K562 (cell line): ENCODE results near the gene SNX30. TPM values are rescaled to one million over a fixed set of nuclear protein-coding genes. Genes with fewer than 3 reads are reported as not detected.

Source experiments
- ATAC-seq: fragments of 200-7000 bp; cut with Tn5 transposase; 3 replicates; pipeline ENCODE4 v1.9.1; 2020; ENCODE audit warnings: moderate library complexity
- BruUV-seq: library from RNA; stranded (reverse); fragments of 400-500 nt; replicated peaks from 2 replicates; lab custom pipeline; 2021; lab: Mats Ljungman, UMichigan
- CTCF ChIA-PET: fragments of 300-600 bp; formaldehyde crosslinking; extraction: SDS; loops from one replicate; lab custom pipeline; 2021; ENCODE audit warnings: low intra/inter-chr PET ratio; lab: Yijun Ruan, JAX
- POLR2A ChIA-PET: fragments of 300-600, 350-650 bp; sonication (Branson Sonifier 250); formaldehyde crosslinking; extraction: SDS; loops from one replicate; lab custom pipeline; 2021; ENCODE audit warnings: antibody characterized with exemption, inconsistent platforms; lab: Yijun Ruan, JAX
- DNase-seq, 4 experiments: peaks; one replicate each; pipeline versions ENCODE4 v3.0.0 to v3.0.0-alpha.2; 2011 to 2018; ENCODE audit warnings: low spot score in 3 of 4, mixed read lengths in 3 of 4; ENCODE audit errors: extremely low read depth in 1 of 4
- FAIRE-seq: peaks from 2 replicates; lab custom pipeline; 2011; peaks lifted over from hg19 to GRCh38; lab: Jason Lieb, UNC
- H2AFZ ChIP-seq: 2 replicates; pipeline ENCODE4 v1.6.0; 2011; ENCODE audit warnings: low read depth, low read length, control low read depth, inconsistent platforms
- H3K27ac ChIP-seq: fragments of 200-600 bp; 3 replicates; pipeline ENCODE4 v1.8.0; 2011; ENCODE audit warnings: low read depth, mild to moderate bottlenecking, control low read depth, inconsistent platforms, low read length, moderate library complexity, mixed read lengths; ENCODE audit errors: extremely low read depth
- H3K27me3 ChIP-seq, 2 experiments: fragments of 300-600 bp in 1 of 2; 2 replicates in 1 of 2; 3 replicates in 1 of 2; pipeline versions ENCODE4 v1.6.0 to v1.8.0; 2011; ENCODE audit warnings: inconsistent platforms in 2 of 2, low read length in 2 of 2, mild to moderate bottlenecking in 1 of 2, mixed read lengths in 1 of 2, moderate library complexity in 1 of 2; ENCODE audit not compliant: control insufficient read depth in 2 of 2, insufficient read depth in 2 of 2
- H3K36me3 ChIP-seq: fragments of 300-600 bp; 3 replicates; pipeline ENCODE4 v1.8.0; 2011; ENCODE audit warnings: mild to moderate bottlenecking, low read length, inconsistent platforms; ENCODE audit not compliant: control insufficient read depth, insufficient read depth
- H3K4me1 ChIP-seq, 2 experiments: fragments of 200-600 bp in 1 of 2; replicated peaks in 1 of 2; 2 replicates in 1 of 2; 3 replicates in 1 of 2; pipeline versions ENCODE4 v1.5.1 to v1.8.0; 2011; ENCODE audit warnings: inconsistent platforms in 2 of 2, low read length in 2 of 2, mild to moderate bottlenecking in 1 of 2, mixed read lengths in 1 of 2, moderate library complexity in 1 of 2; ENCODE audit not compliant: control insufficient read depth in 2 of 2, insufficient read depth in 2 of 2
- H3K4me2 ChIP-seq: 2 replicates; pipeline ENCODE4 v1.6.1; 2011; ENCODE audit warnings: low read length, control low read depth, inconsistent platforms, mixed read lengths; ENCODE audit not compliant: insufficient read depth
- H3K4me3 ChIP-seq: fragments of 200-600 bp; sonication (generic), shearing (Covaris generic); 2 replicates; pipeline ENCODE4 v1.5.1; 2016; ENCODE audit warnings: control low read depth, inconsistent platforms
- H3K79me2 ChIP-seq: fragments of 200-600 bp; 3 replicates; pipeline ENCODE4 v1.8.0; 2011; ENCODE audit warnings: low read length, inconsistent platforms; ENCODE audit not compliant: control insufficient read depth, insufficient read depth
- H3K9ac ChIP-seq, 2 experiments: 2 replicates each; pipeline versions ENCODE4 v1.6.0 to v1.6.1; 2011; ENCODE audit warnings: low read depth in 2 of 2, low read length in 2 of 2, control low read depth in 1 of 2, inconsistent platforms in 1 of 2, mild to moderate bottlenecking in 1 of 2, mixed read lengths in 1 of 2; ENCODE audit not compliant: insufficient read depth in 1 of 2
- H3K9me1 ChIP-seq: one replicate; pipeline ENCODE4 v1.6.0; 2011; ENCODE audit warnings: inconsistent platforms, mild to moderate bottlenecking, low read length, moderate library complexity; ENCODE audit not compliant: control insufficient read depth, insufficient read depth
- H3K9me3 ChIP-seq: replicated peaks from 2 replicates; pipeline ENCODE4 v1.5.1; 2011; ENCODE audit warnings: low read depth, low read length, inconsistent platforms; ENCODE audit not compliant: control insufficient read depth, insufficient read depth
- H4K20me1 ChIP-seq: replicated peaks from 2 replicates; pipeline ENCODE4 v1.6.1; 2011; ENCODE audit warnings: low read length, inconsistent platforms, mixed read lengths; ENCODE audit not compliant: control insufficient read depth, insufficient read depth
- BHLHE40 ChIP-seq: IDR thresholded peaks from 2 replicates; pipeline ENCODE4 v1.6.1; 2011; ENCODE audit warnings: low read length, improper control_type of control experiment
- ETS2 ChIP-seq: IDR thresholded peaks from 2 replicates; pipeline ENCODE4 v1.6.1; 2016; ENCODE audit warnings: borderline replicate concordance, missing genetic modification characterization, mild to moderate bottlenecking, moderate library complexity, missing compliant biosample characterization; ENCODE audit not compliant: poor library complexity, severe bottlenecking
- IFI16 ChIP-seq: fragments of 250-450 bp; sonication (Bioruptor Pico); IDR thresholded peaks from 2 replicates; pipeline ENCODE4 v2.1.2; 2022; ENCODE audit warnings: mild to moderate bottlenecking, inconsistent platforms
- SMC3 ChIP-seq: conservative IDR thresholded peaks from 2 replicates; pipeline ENCODE4 v1.6.1; 2011; ENCODE audit warnings: low read depth, low read length, improper control_type of control experiment; ENCODE audit not compliant: insufficient read depth
- ZNF354B ChIP-seq: fragments of 250-450 bp; sonication (Bioruptor Pico); IDR thresholded peaks from 2 replicates; pipeline ENCODE4 v1.4.0; 2020
- ZNF444 ChIP-seq: fragments of 250-450 bp; sonication (Bioruptor Pico); IDR thresholded peaks from 2 replicates; pipeline ENCODE4 v1.4.0; 2020; ENCODE audit warnings: mild to moderate bottlenecking, moderate library complexity
- ZSCAN32 ChIP-seq: fragments of 450-650 bp; formaldehyde crosslinking; IDR thresholded peaks from 2 replicates; pipeline ENCODE4 v1.4.0; 2020; ENCODE audit warnings: mild to moderate bottlenecking, moderate library complexity
- WGBS: fragments of 100-300 bp; shearing (Covaris generic); methylation state at CpG from one replicate; pipeline ENCODE4 v1.1.6; 2016; ENCODE audit warnings: low coverage, mixed read lengths; ENCODE audit not compliant: insufficient coverage; ENCODE audit errors: missing lambda C conversion rate; 5-methylcytosine and 5-hydroxymethylcytosine counted together
- in situ Hi-C: fragments of 300-500 bp; cut with MboI; formaldehyde crosslinking; loops from 4 replicates; pipeline ENCODE4 v1.15.0; 2018; ENCODE audit warnings: inconsistent platforms, mixed read lengths
- intact Hi-C: fragments of 100-400 bp; cut with micrococcal nuclease; formaldehyde crosslinking; loops from 2 replicates; pipeline ENCODE4 v1.14.2; 2022
- polyA plus RNA-seq, 8 experiments: library from polyadenylated mRNA; depleted of rRNA in 4 of 8; stranded (reverse) in 5 of 8; unstranded in 3 of 8; fragments of >200 nt; fragmentation: Nextera tagmentation in 2 of 8; fragmentation: Illumina TruSeq in 1 of 8; extraction: Ambion mirVana in 2 of 8; extraction: Trizol in 1 of 8; gene quantifications; 2 replicates each; pipeline versions ENCODE4 v1.2.1 to v1.2.3, GENCODE V29; 2011 to 2014; ENCODE audit warnings: inconsistent platforms in 1 of 8, missing spikeins in 1 of 8
- total RNA-seq, 7 experiments: library from RNA; depleted of rRNA in 6 of 7; stranded (reverse); fragments of >200 nt in 6 of 7; fragmentation: Illumina TruSeq in 2 of 7; extraction: Trizol in 2 of 7; gene quantifications; 2 replicates each; pipeline versions ENCODE4 v1.2.1 to v1.2.3, GENCODE V29; 2011 to 2021; ENCODE audit warnings: low replicate concordance in 1 of 7
- TF ChIP-seq, protein P1 (sequence below), 2 experiments: fragments of 150-350 bp in 1 of 2; IDR thresholded peaks; 2 replicates each; pipeline ENCODE4 v1.6.1; 2012 to 2016; ENCODE audit warnings: low read depth in 2 of 2, low read length in 2 of 2, mild to moderate bottlenecking in 1 of 2, moderate library complexity in 1 of 2
- TF ChIP-seq, protein P2 (sequence below): fragments of 250-450 bp; sonication (Bioruptor Pico); IDR thresholded peaks from 2 replicates; pipeline ENCODE4 v1.8.0; 2021; ENCODE audit warnings: mild to moderate bottlenecking, moderate library complexity
- TF ChIP-seq, protein P3 (sequence below), 3 experiments: IDR thresholded peaks in 2 of 3; conservative IDR thresholded peaks in 1 of 3; 2 replicates each; pipeline ENCODE4 v1.5.1; 2011 to 2012; ENCODE audit warnings: low read length in 3 of 3, mild to moderate bottlenecking in 3 of 3, control low read depth in 2 of 3, improper control_type of control experiment in 1 of 3, inconsistent platforms in 1 of 3, low read depth in 1 of 3, mixed read lengths in 1 of 3, moderate library complexity in 1 of 3; ENCODE audit not compliant: insufficient read depth in 2 of 3

The SNX30 gene
- total and polyA plus RNA-seq, 9 of the 15 experiments (the other 6 are each of a cell fraction or from before 2014, with no cell fraction given) = 0.76 to 5.9 (median 3.3) TPM

DNA sequence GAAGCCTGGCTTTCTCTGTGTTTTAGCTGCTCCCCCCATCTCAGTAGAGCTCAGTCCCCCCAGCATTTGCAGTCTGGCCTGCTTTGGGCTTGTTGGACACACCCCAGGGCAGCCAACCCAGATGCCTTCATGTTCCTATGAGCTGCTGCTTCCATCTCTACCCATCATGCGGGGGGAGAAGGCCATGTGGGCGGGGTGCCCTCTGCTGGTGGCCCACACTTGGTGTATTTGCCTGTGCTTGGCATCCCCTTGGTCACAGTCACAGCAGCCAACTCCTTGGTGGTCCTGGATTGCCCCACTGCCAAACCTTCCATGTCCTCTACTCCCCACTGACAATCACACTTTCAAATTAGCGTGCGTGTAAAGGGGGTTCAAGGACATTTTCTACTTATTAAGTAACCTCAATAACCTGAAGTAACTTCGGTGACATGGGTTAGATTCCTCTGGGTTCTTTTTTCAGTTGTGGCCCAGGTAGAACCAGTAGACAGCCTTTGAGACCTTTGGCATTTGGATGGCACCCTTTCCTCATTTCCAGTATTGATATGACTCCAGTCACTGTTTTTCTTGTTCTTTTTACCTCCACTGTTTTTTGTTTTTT lies 42.8 kb downstream of the SNX30 start:
- WGBS = 21% methylated on average over 5 of the region's 5 CpGs
- ChIA-PET CTCF (no interaction called here), POLR2A (interaction anchor here (0.9 kb wide), 1 partner anchor 12 kb away, joined by 3 read pairs; no protein-coding TSS in a partner anchor)
- intact Hi-C loops = loop anchor here (1.0 to 10.0 kb wide), 5 partner anchors 50 to 699 kb away; no protein-coding TSS in a partner anchor
- Histone ChIP-seq H2AFZ (no peak overlapping the region), H3K36me3 (no peaks in the 10 kb centered on the region), H3K4me3 (no peak overlapping the region), H3K4me1 (no peaks in the 10 kb centered on the region; a peak in 2 of 5 replicates), H3K4me2 (no peak overlapping the region), H3K9me1 (peaks cover 4% of the 10 kb centered on the region), H3K9me3 (no peaks in the 10 kb centered on the region), H4K20me1 (0 out of 2 replicates have a peak, but pooled peaks cover 3% of the 10 kb centered on the region), H3K27me3 (peaks cover 0 to 5% of the 10 kb centered on the region in 2 experiments; a peak in 1 of 5 replicates), H3K79me2 (no peaks in the 10 kb centered on the region), H3K27ac (no peak overlapping the region), H3K9ac (no peak overlapping the region)
- ATAC-seq (peak; percentile 96), FAIRE-seq (peak; percentile 55), DNase-seq (peak; percentile 49 to 78 (median 58))
- BruUV-seq = no TSS peak
- in situ Hi-C loops = no loop called here
- peak; percentile 69 for TF ChIP-seq SMC3
- TF ChIP-seq, protein P1, sequence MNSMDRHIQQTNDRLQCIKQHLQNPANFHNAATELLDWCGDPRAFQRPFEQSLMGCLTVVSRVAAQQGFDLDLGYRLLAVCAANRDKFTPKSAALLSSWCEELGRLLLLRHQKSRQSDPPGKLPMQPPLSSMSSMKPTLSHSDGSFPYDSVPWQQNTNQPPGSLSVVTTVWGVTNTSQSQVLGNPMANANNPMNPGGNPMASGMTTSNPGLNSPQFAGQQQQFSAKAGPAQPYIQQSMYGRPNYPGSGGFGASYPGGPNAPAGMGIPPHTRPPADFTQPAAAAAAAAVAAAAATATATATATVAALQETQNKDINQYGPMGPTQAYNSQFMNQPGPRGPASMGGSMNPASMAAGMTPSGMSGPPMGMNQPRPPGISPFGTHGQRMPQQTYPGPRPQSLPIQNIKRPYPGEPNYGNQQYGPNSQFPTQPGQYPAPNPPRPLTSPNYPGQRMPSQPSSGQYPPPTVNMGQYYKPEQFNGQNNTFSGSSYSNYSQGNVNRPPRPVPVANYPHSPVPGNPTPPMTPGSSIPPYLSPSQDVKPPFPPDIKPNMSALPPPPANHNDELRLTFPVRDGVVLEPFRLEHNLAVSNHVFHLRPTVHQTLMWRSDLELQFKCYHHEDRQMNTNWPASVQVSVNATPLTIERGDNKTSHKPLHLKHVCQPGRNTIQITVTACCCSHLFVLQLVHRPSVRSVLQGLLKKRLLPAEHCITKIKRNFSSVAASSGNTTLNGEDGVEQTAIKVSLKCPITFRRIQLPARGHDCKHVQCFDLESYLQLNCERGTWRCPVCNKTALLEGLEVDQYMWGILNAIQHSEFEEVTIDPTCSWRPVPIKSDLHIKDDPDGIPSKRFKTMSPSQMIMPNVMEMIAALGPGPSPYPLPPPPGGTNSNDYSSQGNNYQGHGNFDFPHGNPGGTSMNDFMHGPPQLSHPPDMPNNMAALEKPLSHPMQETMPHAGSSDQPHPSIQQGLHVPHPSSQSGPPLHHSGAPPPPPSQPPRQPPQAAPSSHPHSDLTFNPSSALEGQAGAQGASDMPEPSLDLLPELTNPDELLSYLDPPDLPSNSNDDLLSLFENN (IDR thresholded peaks at IDR 0.05; ENCODE audit: low read depth in 2 of 2, low read length in 2 of 2) = 0 out of 4 replicates have a peak, but pooled peaks of 1 of the 2 experiments have one; percentile 13
- TF ChIP-seq ZSCAN32 (CRISPR knock-in tag) = no peak
- no peak for TF ChIP-seq IFI16 (CRISPR knock-in tag)
- TF ChIP-seq ETS2 (tag) = no peak
- TF ChIP-seq ZNF444 (CRISPR knock-in tag) = no peak
- TF ChIP-seq, protein P2, sequence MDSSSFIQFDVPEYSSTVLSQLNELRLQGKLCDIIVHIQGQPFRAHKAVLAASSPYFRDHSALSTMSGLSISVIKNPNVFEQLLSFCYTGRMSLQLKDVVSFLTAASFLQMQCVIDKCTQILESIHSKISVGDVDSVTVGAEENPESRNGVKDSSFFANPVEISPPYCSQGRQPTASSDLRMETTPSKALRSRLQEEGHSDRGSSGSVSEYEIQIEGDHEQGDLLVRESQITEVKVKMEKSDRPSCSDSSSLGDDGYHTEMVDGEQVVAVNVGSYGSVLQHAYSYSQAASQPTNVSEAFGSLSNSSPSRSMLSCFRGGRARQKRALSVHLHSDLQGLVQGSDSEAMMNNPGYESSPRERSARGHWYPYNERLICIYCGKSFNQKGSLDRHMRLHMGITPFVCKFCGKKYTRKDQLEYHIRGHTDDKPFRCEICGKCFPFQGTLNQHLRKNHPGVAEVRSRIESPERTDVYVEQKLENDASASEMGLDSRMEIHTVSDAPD (CRISPR knock-in tag) = no peak
- no peak for TF ChIP-seq BHLHE40
- TF ChIP-seq ZNF354B (CRISPR knock-in tag) = no peak
- TF ChIP-seq, protein P3, sequence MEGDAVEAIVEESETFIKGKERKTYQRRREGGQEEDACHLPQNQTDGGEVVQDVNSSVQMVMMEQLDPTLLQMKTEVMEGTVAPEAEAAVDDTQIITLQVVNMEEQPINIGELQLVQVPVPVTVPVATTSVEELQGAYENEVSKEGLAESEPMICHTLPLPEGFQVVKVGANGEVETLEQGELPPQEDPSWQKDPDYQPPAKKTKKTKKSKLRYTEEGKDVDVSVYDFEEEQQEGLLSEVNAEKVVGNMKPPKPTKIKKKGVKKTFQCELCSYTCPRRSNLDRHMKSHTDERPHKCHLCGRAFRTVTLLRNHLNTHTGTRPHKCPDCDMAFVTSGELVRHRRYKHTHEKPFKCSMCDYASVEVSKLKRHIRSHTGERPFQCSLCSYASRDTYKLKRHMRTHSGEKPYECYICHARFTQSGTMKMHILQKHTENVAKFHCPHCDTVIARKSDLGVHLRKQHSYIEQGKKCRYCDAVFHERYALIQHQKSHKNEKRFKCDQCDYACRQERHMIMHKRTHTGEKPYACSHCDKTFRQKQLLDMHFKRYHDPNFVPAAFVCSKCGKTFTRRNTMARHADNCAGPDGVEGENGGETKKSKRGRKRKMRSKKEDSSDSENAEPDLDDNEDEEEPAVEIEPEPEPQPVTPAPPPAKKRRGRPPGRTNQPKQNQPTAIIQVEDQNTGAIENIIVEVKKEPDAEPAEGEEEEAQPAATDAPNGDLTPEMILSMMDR (IDR thresholded peaks at IDR 0.05 in 2 of 3, conservative IDR thresholded peaks at IDR 0.05 in 1 of 3; ENCODE audit: insufficient read depth in 2 of 3, low read depth in 1 of 3, low read length in 3 of 3) = peak; percentile 80 to 88 (median 83)
